A549 (cell line): ENCODE data around the gene NXPH1.
A peak's percentile ranks its signal among the peaks of the same experiment; 100 is the strongest.

Experiments
- CTCF ChIP-seq: fragments of >200 bp; sonication (Bioruptor Twin); formaldehyde crosslinking; IDR thresholded peaks from 3 replicates; pipeline ENCODE4 v1.5.1; 2016
- EP300 ChIP-seq, 2 experiments: fragments of >200 bp; sonication (Bioruptor Twin); formaldehyde crosslinking; IDR thresholded peaks; 2 replicates in 1 of 2; 3 replicates in 1 of 2; pipeline ENCODE4 v1.6.1; 2016 to 2017
- MAFK ChIP-seq: fragments of 450-650 bp; IDR thresholded peaks from 2 replicates; pipeline ENCODE4 v1.6.1; 2014; ENCODE audit not compliant: partially characterized antibody
- MAZ ChIP-seq: fragments of 150-350 bp; IDR thresholded peaks from 2 replicates; pipeline ENCODE4 v1.6.1; 2014; ENCODE audit warnings: antibody characterized with exemption, low read depth, low read length, borderline replicate concordance
- POLR2A ChIP-seq: IDR thresholded peaks from 2 replicates; pipeline ENCODE4 v1.6.1; 2012; ENCODE audit warnings: mild to moderate bottlenecking, low read length
- POLR2AphosphoS2 ChIP-seq: conservative IDR thresholded peaks from 2 replicates; pipeline ENCODE4 v1.6.1; 2012; ENCODE audit warnings: low read length, improper control_type of control experiment, inconsistent platforms

GRCh38 chr7:8724080-8724718 lies 290.8 kb downstream of the NXPH1 start:
- TF ChIP-seq CTCF (peak; percentile 41), EP300 (IDR thresholded peaks at IDR 0.05) (no peak), POLR2AphosphoS2 (no peak), POLR2A (no peak), MAFK (no peak), MAZ (no peak)
